Middle frontal gyrus (tissue), 1 donor: ENCODE measurements around the gene PHF23.
A peak's percentile ranks its signal among the peaks of the same experiment; 100 is the strongest.

Experiments
- DNase-seq: peaks from one replicate; pipeline ENCODE4 v3.0.0-alpha.2; 2015; ENCODE audit warnings: low spot score; ENCODE audit errors: extremely low spot score

PHF23 gene

GRCh38 chr17:7221278-7222092 lies 17.8 kb downstream of the PHF23 start:
- DNase-seq, result no peak

- no peak for DNase-seq
Observed at GRCh38 chr17:7220593-7221277, 18.5 kb downstream of the PHF23 start.

- peak; percentile 88 for DNase-seq
Observed at GRCh38 chr17:7219812-7220592, 19.3 kb downstream of the PHF23 start, which contains the start of the genes ACADVL and DLG4. ACADVL (plus strand) TSS chr17:7219938; CDS start chr17:7219985, 47 bp downstream. DLG4 (minus strand) TSS chr17:7219836.

GRCh38 chr17:7219229-7219811 lies 19.9 kb downstream of the PHF23 start:
- no peak for DNase-seq

GRCh38 chr17:7218758-7219157 lies 20.5 kb downstream of the PHF23 start:
- no peak for DNase-seq

- DNase-seq, result no peak
Observed at GRCh38 chr17:7218166-7218565, 21.1 kb downstream of the PHF23 start.

- no peak for DNase-seq
Observed at GRCh38 chr17:7217113-7217987, 21.9 kb downstream of the PHF23 start.

GRCh38 chr17:7216242-7217112 lies 22.8 kb downstream of the PHF23 start:
- no peak for DNase-seq

- no peak for DNase-seq
Observed at GRCh38 chr17:7215652-7216180, 23.5 kb downstream of the PHF23 start.

GRCh38 chr17:7215136-7215638 lies 24.1 kb downstream of the PHF23 start:
- DNase-seq, result no peak

GRCh38 chr17:7214300-7215135 lies 24.7 kb downstream of the PHF23 start:
- peak; percentile 95 for DNase-seq

GRCh38 chr17:7213895-7214299 lies 25.4 kb downstream of the PHF23 start:
- peak; percentile 65 for DNase-seq

- no peak for DNase-seq
Observed at GRCh38 chr17:7211491-7212273, 27.6 kb downstream of the PHF23 start.

GRCh38 chr17:7208754-7209460 lies 30.4 kb downstream of the PHF23 start:
- DNase-seq, result no peak

- no peak for DNase-seq
Observed at GRCh38 chr17:7208027-7208571, 31.2 kb downstream of the PHF23 start.
